ENCODE data around the gene TAF1B.

TAF1B gene

DNA sequence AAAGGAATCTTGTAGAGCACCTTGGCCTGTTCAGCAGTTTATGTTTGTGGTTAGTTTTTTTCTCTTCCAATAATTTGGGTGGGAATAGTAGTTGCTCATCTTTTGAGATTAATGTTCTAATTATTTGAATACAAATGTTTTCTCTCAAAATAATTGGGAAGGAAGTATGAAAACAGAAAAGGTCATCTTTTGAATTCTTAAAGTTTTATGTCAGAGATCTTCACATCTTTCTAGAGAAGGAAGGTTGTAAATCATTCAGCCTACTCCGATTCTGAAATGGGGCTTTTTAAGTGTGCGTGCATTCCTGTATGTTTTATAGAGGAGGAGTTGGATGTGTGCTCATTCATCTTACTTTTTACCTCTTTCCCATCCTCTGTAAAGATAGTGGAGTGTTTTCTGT is 137.2 kb downstream of the TAF1B start:
- DNase-seq (ENCODE audit: low read depth), result no peak
- H3K4me3 ChIP-seq (replicated peaks; ENCODE audit: low read depth, low read length), result no peak overlapping the region
- no peak for TF ChIP-seq CTCF (IDR thresholded peaks at IDR 0.05; ENCODE audit: low read length, missing control alignments)

DNA sequence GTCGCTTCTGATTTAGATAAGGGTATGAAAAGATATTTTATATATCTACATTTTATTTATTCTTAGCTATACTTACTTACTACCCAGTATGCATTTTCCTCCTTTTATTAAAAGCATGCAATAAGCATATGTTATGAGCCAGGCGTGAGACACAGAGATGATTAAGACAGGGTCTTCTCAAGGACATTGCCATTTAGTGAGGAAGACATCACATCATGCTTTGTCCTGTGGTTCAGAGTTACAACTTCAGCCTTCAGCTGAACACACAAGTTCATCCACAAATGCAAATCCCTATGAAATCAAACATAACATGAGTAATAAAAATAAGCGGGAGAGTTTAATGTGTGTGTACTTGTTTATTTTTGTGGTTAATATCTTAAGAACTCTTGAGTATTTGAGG is 138.4 kb downstream of the TAF1B start:
- TF ChIP-seq CTCF (IDR thresholded peaks at IDR 0.05; ENCODE audit: low read length, missing control alignments), result no peak
- DNase-seq (ENCODE audit: low read depth), result no peak
- no peak overlapping the region for H3K4me3 ChIP-seq (replicated peaks; ENCODE audit: low read depth, low read length)

DNA sequence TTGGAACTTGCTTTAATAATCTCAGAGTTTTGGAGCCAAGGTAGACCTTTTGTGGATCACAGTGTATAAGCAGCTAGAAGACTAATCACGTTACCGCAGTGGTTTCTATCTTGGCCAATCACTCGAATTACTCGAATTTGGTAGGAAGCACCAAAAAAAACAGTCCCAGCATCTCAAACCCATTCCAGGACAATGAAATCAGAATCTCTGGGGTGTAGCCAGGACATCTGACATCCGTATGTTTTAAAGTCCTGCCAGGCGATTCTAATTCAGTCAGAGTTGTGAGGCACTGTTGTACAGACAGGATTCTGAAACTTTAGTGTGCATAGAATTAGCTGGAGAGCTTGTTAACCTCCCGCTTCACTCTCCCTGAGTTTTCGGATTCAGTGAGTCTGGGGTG is 139.0 kb downstream of the TAF1B start:
- TF ChIP-seq CTCF (IDR thresholded peaks at IDR 0.05; ENCODE audit: low read length, missing control alignments), result no peak
- peak; percentile 81 for DNase-seq (ENCODE audit: low read depth)
- no peak overlapping the region for H3K4me3 ChIP-seq (replicated peaks; ENCODE audit: low read depth, low read length)

DNA sequence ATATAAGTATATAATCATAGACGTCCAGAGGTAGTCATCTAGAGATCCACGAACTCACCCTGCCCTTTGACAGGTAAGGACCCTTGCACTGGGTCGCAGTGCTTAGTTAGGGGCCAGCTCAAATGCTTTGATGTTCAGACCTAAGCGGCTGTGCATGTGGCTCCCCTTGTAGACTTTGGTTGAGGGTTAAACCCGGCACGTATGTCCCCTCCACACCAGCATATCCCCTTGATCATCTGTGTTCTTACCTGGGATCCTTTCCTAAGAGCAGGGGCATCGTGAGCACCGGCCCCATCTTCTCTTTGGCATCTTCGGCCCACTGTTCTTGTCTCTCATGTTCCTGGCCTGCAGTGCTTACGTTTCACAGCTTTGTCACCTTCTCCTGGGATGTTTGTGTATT is 139.6 kb downstream of the TAF1B start:
- DNase-seq (ENCODE audit: low read depth), result no peak
- H3K4me3 ChIP-seq (replicated peaks; ENCODE audit: low read depth, low read length), result no peak overlapping the region
- no peak for TF ChIP-seq CTCF (IDR thresholded peaks at IDR 0.05; ENCODE audit: low read length, missing control alignments)

DNA sequence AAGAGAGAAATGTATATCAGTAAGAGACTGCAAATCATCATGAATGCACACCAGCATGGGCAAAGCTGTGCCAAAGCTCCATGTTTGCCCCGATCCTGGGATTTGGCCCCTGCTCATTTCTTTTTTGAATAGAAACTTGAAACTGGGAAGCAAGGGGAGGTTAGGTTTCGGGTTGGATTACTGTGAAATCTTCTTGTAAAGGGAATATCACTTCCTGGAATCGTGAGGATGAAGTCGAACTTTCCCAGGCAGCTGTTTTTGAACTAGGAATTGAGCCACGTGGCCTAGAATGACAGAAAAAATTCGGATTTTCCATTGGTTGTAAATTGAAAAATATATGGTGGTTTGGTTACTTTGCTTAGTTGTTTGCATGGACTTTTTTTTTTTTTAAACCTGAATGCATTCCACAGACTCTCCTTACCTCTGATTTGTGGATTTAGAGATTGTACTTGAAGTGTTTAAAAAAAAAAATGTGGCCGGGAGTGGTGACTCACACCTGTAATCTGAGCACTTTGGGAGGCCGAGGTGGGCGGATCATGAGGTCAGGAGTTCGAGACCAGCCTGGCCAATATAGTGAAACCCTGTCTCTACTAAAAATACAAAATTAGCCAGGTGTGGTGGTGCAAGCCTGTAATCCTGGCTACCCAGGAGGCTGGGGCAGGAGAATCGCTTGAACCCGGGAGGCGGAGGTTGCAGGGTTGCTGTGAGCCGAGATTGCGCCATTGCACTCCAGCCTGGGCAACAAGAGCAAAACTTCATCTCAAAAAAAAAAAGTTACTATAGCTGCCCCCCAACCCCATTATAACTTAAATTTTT is 140.3 kb downstream of the TAF1B start:
- no peak for DNase-seq (ENCODE audit: low read depth)
- no peak for TF ChIP-seq CTCF (IDR thresholded peaks at IDR 0.05; ENCODE audit: low read length, missing control alignments)
- H3K4me3 ChIP-seq (replicated peaks; ENCODE audit: low read depth, low read length), result no peak overlapping the region
